ENCODE data around the gene P2RY6. TPM values are rescaled to one million over a fixed set of nuclear protein-coding genes. Genes with fewer than 3 reads are reported as not detected.

The P2RY6 gene
- total RNA-seq, 1 donor from 2014 or later: 3.0 TPM

- no peaks in the 10 kb centered on the region for H3K36me3 Mint-ChIP-seq
Measured at GRCh38 chr11:73306069-73306841, 34.1 kb downstream of the P2RY6 start.

GRCh38 chr11:73306977-73307322 lies 34.8 kb downstream of the P2RY6 start:
- Mint-ChIP-seq H3K27ac (peak overlapping the region; percentile 97), H3K4me1 (ENCODE audit: unreplicated experiment) (peaks cover 17% of the 10 kb centered on the region), H3K36me3 (no peaks in the 10 kb centered on the region), H3K27me3 (no peaks in the 10 kb centered on the region), H3K4me3 (peak overlapping the region; percentile 91), H3K9me3 (no peaks in the 10 kb centered on the region)
- no peak for TF ChIP-seq CTCF (conservative IDR thresholded peaks at IDR 0.05)
- DNase-seq (ENCODE audit: extremely low spot score, unreplicated experiment): no peak

More at GRCh38 chr11:73306069-73306841, 34.1 kb downstream of the P2RY6 start:
- Mint-ChIP-seq H3K9me3 (no peaks in the 10 kb centered on the region), H3K27ac (peak overlapping the region; percentile 97), H3K4me3 (peak overlapping the region; percentile 91), H3K27me3 (no peaks in the 10 kb centered on the region), H3K4me1 (ENCODE audit: unreplicated experiment) (peaks cover 11% of the 10 kb centered on the region)
- no peak for DNase-seq (ENCODE audit: extremely low spot score, unreplicated experiment)
- peak; percentile 49 for TF ChIP-seq CTCF (conservative IDR thresholded peaks at IDR 0.05)

- Mint-ChIP-seq H3K4me3 (peak overlapping the region; percentile 91), H3K27ac (peak overlapping the region; percentile 97), H3K9me3 (no peaks in the 10 kb centered on the region), H3K36me3 (no peaks in the 10 kb centered on the region), H3K4me1 (ENCODE audit: unreplicated experiment) (peaks cover 22% of the 10 kb centered on the region), H3K27me3 (no peaks in the 10 kb centered on the region)
- TF ChIP-seq CTCF (conservative IDR thresholded peaks at IDR 0.05): peak; percentile 91
- DNase-seq (ENCODE audit: extremely low spot score, unreplicated experiment): peak; percentile 100
Measured at GRCh38 chr11:73307323-73308002, 35.3 kb downstream of the P2RY6 start.

- Mint-ChIP-seq H3K4me1 (ENCODE audit: unreplicated experiment) (peaks cover 29% of the 10 kb centered on the region), H3K27me3 (no peaks in the 10 kb centered on the region), H3K9me3 (no peaks in the 10 kb centered on the region), H3K27ac (peak within 1 kb of the TSS; percentile 97), H3K36me3 (no peaks in the 10 kb centered on the region), H3K4me3 (peak within 1 kb of the TSS; percentile 91)
- peak; percentile 84 for DNase-seq (ENCODE audit: extremely low spot score, unreplicated experiment)
- TF ChIP-seq CTCF (conservative IDR thresholded peaks at IDR 0.05): no peak
Measured at GRCh38 chr11:73308003-73308960, 36.1 kb downstream of the P2RY6 start, which contains the start of gene ARHGEF17. TSS of gene ARHGEF17 (plus strand) at chr11:73308276. CDS start at chr11:73308639, 363 bp downstream.
